DMS153 treated with DMSO at 0.1 percent for 48 hours (cell line): Measurements from ENCODE around the gene FILIP1L.

Experiments used
- DNase-seq: peaks from one replicate; lab custom pipeline; 2025; ENCODE audit not compliant: unreplicated experiment; lab: John Stamatoyannopoulos, UW

The FILIP1L gene

GRCh38 chr3:100125161-100125938 lies 11.0 kb upstream of the FILIP1L start:
- DNase-seq = no peak

DNA sequence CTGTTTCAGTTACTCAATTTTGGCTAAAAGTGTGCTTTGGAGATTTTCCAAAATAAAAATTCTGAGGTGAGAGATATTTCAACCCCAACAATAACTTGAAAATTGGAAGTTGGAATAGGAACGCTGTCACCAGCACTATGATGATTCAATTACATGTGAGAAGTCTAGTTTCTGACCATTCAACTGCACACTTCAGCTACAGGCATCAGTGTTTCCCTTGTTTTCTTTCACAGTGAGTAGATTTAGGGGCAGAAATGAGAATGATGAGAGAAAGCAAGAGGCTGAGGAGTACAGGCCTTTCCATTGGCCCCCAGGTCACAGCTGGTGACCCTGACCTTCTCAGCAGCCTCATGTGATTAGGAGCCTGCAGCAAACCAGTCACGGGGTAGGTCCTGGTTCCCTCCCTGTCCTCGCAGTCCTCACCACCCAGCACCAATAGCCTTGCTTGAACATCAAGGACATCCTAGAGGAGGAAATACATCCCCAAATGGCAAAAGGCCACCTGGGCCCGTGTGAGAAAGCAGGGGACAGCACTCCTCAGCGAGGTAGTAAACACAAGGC lies 10.0 kb upstream of the FILIP1L start:
- no peak for DNase-seq

- no peak for DNase-seq
Measured at GRCh38 chr3:100123112-100123511, 8.8 kb upstream of the FILIP1L start.

DNA sequence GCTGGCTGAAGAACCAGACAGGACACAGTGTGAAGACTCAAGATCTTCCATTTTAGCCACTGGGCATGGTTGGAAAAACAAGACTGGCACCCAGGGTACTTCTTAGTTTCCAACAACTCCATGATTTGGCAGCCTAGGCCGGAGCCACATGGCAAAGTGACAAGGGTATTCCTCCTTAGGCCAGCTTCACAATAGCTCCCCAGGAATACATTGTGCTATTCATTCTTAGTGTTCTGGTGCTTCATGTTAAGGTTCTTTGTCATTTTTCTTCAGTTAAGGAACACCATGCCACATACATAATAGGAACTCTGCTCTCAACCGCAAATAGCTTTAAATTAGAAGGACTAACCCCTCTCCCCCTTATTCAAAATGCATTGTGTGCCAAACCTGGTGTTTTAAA lies 8.0 kb upstream of the FILIP1L start:
- no peak for DNase-seq

DNA sequence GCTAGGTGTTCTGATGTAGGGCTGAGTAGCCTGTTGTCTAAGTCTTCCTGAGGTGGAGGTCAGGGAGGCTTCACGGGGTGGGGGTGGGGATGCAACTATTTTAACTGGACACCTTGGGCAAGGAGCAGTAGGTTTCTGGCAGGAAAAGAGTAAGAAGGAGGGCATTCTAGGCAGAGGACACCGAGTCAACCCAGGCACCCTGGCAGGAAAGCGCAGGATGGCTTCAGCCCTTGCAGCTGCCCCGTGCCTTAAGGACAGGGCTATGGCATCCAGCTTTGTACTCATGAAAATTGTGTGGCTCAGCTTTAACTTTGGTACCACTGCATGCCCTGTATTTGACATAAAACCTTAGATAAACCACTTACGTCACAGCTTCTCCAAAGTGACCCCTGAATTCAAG lies 6.4 kb upstream of the FILIP1L start:
- no peak for DNase-seq

DNA sequence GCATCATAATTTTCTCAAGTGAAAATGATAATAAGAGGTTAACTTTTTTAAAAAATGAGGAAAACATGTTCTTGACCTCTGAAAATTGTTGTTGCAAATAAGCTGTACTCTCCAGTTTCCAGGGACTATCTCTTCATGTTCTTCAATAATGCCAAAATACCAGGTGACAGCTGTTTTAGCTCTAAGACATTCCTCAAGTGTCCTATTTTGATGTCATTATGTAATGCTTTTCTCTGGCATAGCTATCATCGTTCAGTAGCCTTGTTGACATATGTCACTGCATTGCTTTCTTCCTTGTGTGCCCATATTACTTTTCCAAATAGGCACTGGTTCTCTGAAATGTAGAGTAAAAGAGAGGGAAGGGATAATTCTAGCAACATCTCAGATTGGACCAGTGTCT lies 5.7 kb upstream of the FILIP1L start:
- DNase-seq = no peak

DNA sequence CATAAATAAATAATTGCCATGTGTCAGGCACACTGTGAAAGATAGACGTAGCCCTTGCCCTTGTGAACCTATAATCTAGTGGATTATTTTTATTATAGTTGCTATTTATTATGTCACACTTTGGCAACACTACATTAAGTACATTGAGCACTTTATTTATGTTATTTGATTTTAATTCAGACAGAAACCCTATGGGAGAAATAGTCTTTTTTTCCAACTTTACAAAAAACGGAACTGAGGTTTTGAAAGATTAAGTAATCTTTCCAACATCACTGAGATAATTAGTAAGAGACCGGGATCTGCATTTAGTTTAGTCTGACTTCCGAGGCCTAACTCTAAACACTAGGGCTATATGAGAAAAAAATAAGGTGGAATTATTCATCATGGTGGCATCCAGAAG lies 2.8 kb upstream of the FILIP1L start:
- no peak for DNase-seq

GRCh38 chr3:100113723-100114412 lies 433 bp downstream of the FILIP1L start:
- DNase-seq = no peak

DNA sequence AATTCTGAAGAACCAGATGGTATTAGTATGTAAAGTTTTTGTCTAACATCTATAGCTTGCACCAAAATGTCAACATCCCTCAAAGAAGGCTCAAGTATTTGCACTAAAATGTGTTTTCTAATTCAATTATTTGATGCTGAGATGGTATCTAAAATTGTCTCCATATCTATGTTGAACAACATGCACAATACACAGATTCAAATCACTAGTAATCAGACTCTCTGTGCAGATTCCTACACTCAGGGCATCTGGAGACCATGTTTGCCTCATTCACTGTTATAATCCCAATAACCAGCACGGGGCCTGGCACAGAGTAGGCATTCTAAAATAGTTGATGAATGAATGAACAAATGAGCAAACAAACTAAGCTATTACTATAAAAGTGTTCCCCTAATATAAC lies 2.6 kb downstream of the FILIP1L start:
- DNase-seq = no peak

GRCh38 chr3:100110162-100110561 lies 4.1 kb downstream of the FILIP1L start:
- DNase-seq = no peak

DNA sequence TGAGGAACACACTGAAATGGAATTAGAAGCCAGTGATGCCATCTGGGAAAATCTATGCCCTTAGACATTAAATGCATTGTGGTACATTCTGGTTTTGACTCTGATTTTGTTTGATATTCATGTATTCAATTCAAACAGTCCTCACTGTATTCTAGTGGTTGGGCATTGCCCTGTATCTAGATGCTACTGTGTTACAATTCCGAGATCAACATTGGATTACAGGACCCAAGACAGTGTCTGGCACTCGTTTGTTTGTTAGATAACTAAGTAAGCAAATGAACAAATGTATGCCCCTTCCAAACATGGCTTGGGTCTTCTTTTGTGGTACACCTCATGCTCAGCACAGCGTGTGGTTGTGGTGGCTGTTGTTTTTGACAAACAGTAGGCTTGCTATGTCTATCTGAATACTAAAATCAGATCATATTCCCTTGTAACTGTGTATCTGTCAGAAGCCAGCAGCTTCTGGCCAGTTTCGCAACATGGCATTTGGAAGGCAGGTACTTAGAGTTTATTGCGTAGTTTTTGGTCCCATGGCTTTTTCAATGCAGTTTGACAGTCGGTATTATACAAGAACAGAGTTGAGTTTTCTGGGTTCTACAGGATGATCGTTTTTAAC lies 5.7 kb downstream of the FILIP1L start:
- DNase-seq = no peak

- DNase-seq = no peak
Measured at GRCh38 chr3:100107221-100107814, 7.0 kb downstream of the FILIP1L start.

GRCh38 chr3:100106531-100107141 lies 7.7 kb downstream of the FILIP1L start:
- no peak for DNase-seq

GRCh38 chr3:100106094-100106493 lies 8.2 kb downstream of the FILIP1L start:
- DNase-seq = peak; percentile 28

DNA sequence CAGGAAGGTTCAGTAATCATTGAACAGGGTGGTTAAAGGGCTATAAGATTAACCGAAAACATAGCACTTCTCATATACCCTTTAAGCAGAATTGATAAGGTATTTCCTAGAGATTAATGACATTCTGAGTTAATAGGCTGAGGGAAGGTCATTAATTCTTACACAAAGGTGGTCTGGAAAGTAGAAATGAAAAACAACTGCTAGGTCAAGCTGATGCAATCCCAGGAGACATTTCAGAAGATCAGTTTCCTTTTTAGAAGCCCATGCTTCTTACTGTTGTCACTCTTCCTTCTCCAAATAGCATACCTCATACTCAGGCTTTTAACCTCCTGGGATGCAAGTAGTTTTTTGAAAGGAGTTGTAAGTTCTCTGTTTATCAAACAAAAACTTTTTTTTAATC lies 8.8 kb downstream of the FILIP1L start:
- DNase-seq = no peak

GRCh38 chr3:100104817-100105413 lies 9.4 kb downstream of the FILIP1L start:
- DNase-seq = no peak

DNA sequence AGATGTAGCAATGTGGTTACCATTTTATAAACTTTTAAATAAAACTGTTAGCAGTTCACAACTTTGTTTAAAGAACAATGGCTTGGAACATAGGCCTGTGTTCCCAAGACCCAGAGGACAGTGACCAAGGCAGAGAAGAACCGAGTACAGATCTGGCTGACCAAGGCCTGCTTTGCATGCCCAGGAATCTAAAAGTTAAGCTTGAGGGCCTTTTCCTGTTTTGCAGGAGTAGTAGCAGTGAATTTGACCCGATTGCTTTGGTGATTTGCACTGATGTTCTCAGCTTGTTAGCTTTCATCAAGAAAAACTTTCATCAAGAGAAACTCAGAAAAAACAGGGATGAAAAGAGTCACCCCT lies 9.9 kb downstream of the FILIP1L start:
- no peak for DNase-seq

GRCh38 chr3:100103558-100104441 lies 10.5 kb downstream of the FILIP1L start:
- peak; percentile 48 for DNase-seq

DNA sequence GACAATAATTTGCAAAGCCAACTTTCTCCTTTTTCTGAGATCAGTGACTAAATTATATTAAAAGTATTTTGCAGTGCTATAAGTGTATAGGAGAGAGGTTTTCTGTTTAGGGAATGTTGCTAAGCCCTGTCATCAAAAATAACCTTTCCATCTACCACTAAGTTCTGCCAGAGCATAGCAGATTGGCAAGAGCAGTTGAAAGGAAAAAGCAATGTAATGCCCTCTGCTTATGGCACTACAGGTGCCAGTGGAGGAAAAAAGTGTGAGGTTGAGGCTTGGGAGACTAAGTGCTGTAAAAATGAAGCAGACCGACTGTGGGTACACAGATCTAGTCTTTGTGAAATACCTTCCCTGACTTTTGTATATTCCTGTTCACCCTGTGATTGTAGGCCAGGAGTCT lies 11.5 kb downstream of the FILIP1L start:
- no peak for DNase-seq

DNA sequence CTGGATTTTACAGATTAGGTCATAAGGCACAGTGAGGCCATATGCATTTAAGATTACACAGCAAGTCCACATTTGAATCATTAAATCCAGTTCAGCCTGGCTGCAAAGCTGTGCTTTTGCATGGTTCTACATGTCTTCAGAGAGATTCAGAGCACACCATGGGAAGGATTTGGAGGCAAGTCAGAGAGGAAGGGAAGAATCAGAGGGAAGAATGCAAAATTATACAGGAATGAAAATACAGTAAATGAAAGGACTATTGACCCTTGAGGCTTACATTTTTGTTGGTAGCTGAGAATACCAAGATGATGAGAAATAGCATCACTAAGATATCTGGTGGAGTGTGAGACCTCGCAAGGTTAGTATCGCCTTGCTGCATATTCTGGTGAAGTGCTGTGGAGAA lies 13.9 kb downstream of the FILIP1L start:
- no peak for DNase-seq
